BLaER1 treated with 17β-estradiol and CSF1 and Interleukin-3, amounts not matched to agents 10 nM and 100 nM (cell line): ENCODE results near the gene STPG2.
"Not testable (repeated sequence)": the region's sequence is repeated elsewhere in the genome, so short reads cannot be mapped to it uniquely, and the experiment has no call there.

Source experiments
- H3K27ac ChIP-seq, 11 experiments: shearing (Covaris generic); formaldehyde crosslinking; 2 replicates each; pipeline ENCODE4 v1.8.1; 2022
- H3K27me3 ChIP-seq, 11 experiments: shearing (Covaris generic); formaldehyde crosslinking; 2 replicates each; pipeline ENCODE4 v1.8.1; 2022
- H3K36me3 ChIP-seq, 11 experiments: shearing (Covaris generic); formaldehyde crosslinking; 2 replicates each; pipeline ENCODE4 v1.8.1; 2022
- H3K4me1 ChIP-seq, 10 experiments: shearing (Covaris generic); formaldehyde crosslinking; 2 replicates each; pipeline ENCODE4 v1.8.1; 2022
- H3K4me2 ChIP-seq, 11 experiments: shearing (Covaris generic); formaldehyde crosslinking; 2 replicates each; pipeline ENCODE4 v1.8.1; 2022
- H3K4me3 ChIP-seq, 10 experiments: shearing (Covaris generic); formaldehyde crosslinking; 2 replicates each; pipeline ENCODE4 v1.8.1; 2022
- H3K9ac ChIP-seq, 11 experiments: shearing (Covaris generic); formaldehyde crosslinking; 2 replicates each; pipeline ENCODE4 v1.8.1; 2022
- H3K9me3 ChIP-seq, 11 experiments: shearing (Covaris generic); formaldehyde crosslinking; replicated peaks in 1 of 11; 2 replicates each; pipeline ENCODE4 v1.8.1; 2022
- H4K20me1 ChIP-seq, 11 experiments: shearing (Covaris generic); formaldehyde crosslinking; 2 replicates each; pipeline ENCODE4 v1.8.1; 2022
- Cebpa-rat ChIP-seq, 11 experiments: shearing (Covaris generic); IDR thresholded peaks; 2 replicates each; pipeline ENCODE4 v1.8.1; 2022

STPG2 gene

DNA sequence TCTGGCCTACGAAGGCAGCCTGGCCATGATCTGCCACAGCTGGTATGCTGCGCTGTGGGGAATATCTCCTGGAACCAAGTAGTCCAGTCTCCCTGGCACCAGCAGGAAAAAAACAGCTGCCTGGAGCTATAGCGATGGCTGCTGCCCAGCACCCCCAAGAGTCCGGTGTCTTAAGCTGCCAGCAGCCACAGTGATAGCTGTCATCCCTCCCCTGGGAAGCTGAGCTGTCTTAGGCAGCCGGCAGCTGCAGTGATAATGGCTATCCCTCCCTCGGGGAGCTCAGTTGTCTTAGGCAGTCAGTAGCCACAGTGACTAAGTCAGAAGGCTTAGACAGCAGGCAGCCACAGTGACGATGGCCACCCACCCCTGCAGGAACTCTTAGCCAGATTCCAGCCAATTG is 205.1 kb downstream of the STPG2 start:
- no peak overlapping the region for H3K9ac ChIP-seq
- no peaks in the 10 kb centered on the region for H3K4me1 ChIP-seq
- peaks cover 8 to 25% (median 18%) of the 10 kb centered on the region in 11 experiments for H3K9me3 ChIP-seq
- H3K4me3 ChIP-seq = no peak overlapping the region
- H3K36me3 ChIP-seq = no peaks in the 10 kb centered on the region; a peak in 1 of 22 replicates
- H3K4me2 ChIP-seq = no peak overlapping the region
- H3K27ac ChIP-seq = no peak overlapping the region
- no peak for TF ChIP-seq Cebpa-rat (IDR thresholded peaks at IDR 0.05)
- H3K27me3 ChIP-seq = no peaks in the 10 kb centered on the region
- H4K20me1 ChIP-seq = no peaks in the 10 kb centered on the region

DNA sequence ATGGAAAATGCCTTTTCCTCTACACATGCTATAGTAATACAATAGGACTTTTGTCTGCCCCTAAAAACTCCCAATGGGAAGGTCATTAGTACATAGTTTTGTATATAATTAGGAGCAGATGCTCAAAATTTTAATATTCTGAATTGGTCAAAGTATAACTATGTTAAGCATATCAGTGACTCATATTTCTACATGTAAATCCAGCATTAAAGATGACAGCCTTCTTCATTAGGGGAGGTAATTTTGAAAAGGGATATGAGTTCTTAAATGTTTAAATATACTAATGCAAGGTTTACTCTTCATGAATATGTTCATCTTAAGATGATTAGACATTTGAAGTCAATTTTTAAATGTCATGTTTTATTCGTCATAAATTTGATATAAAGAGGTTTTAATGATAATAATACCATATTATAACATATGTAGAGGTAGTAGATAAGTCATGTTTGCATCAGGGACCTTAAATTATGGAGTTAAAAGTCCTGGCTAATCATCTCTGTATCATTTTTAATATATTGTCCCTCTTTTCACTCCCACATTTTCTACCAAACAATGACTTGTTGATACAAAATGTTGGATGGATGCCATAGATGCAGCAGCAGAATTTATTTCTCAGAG is 218.8 kb downstream of the STPG2 start:
- Histone ChIP-seq H3K9me3 (0 out of 22 replicates have a peak, but pooled peaks cover 0 to 4% (median 0%) of the 10 kb centered on the region in 11 experiments), H3K27me3 (no peaks in the 10 kb centered on the region), H4K20me1 (no peaks in the 10 kb centered on the region), H3K9ac (no peak overlapping the region), H3K4me3 (no peak overlapping the region), H3K27ac (no peak overlapping the region), H3K4me1 (no peaks in the 10 kb centered on the region; a peak in 1 of 20 replicates), H3K4me2 (no peak overlapping the region), H3K36me3 (no peaks in the 10 kb centered on the region)
- no peak for TF ChIP-seq Cebpa-rat (IDR thresholded peaks at IDR 0.05)

DNA sequence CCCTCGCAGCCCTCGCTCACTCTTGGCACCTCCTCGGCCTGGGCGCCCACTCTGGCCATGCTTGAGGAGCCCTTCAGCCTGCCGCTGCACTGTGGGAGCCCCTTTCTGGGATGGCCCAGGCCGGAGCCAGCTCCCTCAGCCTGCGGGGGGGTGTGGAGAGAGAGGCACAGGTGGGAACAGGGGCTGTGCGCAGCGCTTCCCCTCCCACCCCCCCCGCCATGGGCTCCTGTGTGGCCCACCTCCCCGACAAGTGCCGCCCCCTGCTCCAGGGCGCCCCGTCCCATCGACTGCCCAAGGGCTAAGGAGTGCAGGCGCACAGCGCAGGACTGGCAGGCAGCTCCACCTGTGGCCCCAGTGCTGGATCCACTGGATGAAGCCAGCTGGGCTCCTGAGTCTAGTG is 220.2 kb downstream of the STPG2 start:
- 0 out of 22 replicates have a peak, but pooled peaks cover 0 to 4% (median 0%) of the 10 kb centered on the region in 11 experiments for H3K9me3 ChIP-seq
- no peaks in the 10 kb centered on the region for H3K36me3 ChIP-seq
- no peak overlapping the region for H3K4me3 ChIP-seq
- no peak for TF ChIP-seq Cebpa-rat (IDR thresholded peaks at IDR 0.05)
- H3K27me3 ChIP-seq = no peaks in the 10 kb centered on the region
- no peak overlapping the region for H3K27ac ChIP-seq
- no peak overlapping the region for H3K9ac ChIP-seq
- no peaks in the 10 kb centered on the region for H4K20me1 ChIP-seq
- H3K4me2 ChIP-seq = no peak overlapping the region
- no peaks in the 10 kb centered on the region; a peak in 1 of 20 replicates for H3K4me1 ChIP-seq

- no peaks in the 10 kb centered on the region for H3K27me3 ChIP-seq
- no peaks in the 10 kb centered on the region for H3K9me3 ChIP-seq
- H3K4me2 ChIP-seq = no peak overlapping the region
- no peak overlapping the region for H3K4me3 ChIP-seq
- H3K36me3 ChIP-seq = no peaks in the 10 kb centered on the region
- H3K27ac ChIP-seq = no peak overlapping the region
- no peaks in the 10 kb centered on the region for H3K4me1 ChIP-seq
- TF ChIP-seq Cebpa-rat (IDR thresholded peaks at IDR 0.05) = no peak
- H4K20me1 ChIP-seq = no peaks in the 10 kb centered on the region
- no peak overlapping the region for H3K9ac ChIP-seq
Measured at GRCh38 chr4:97917115-97917514, 226.2 kb downstream of the STPG2 start.

DNA sequence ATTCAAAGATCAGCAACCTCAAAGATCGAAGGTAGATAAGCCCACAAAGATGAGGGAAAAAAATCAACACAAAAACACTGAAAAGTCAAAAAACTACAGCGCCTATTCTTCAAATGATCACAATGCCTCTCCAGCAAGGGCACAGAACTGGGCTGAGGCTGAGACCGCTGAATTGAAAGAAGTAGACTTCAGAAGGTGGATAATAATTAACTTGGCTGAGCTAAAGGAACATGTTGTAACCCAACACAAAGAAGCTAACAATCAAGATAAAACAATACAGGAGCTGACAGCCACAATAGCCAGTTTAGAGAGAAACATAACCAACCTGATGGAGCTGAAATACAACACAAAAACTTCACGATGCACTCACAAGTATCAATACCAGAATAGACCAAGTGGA is 231.1 kb downstream of the STPG2 start:
- no peak for TF ChIP-seq Cebpa-rat (IDR thresholded peaks at IDR 0.05)
- Histone ChIP-seq H3K9ac (no peak overlapping the region), H3K36me3 (no peaks in the 10 kb centered on the region), H3K9me3 (no peaks in the 10 kb centered on the region; a peak in 2 of 22 replicates), H3K4me1 (peaks cover 0 to 10% (median 7%) of the 10 kb centered on the region in 10 experiments; a peak in 11 of 20 replicates), H3K27ac (no peak overlapping the region), H4K20me1 (no peaks in the 10 kb centered on the region), H3K4me2 (no peak overlapping the region), H3K4me3 (no peak overlapping the region), H3K27me3 (no peaks in the 10 kb centered on the region)

- H3K4me3 ChIP-seq = no peak overlapping the region
Measured at GRCh38 chr4:97911236-97911906, 231.9 kb downstream of the STPG2 start.

GRCh38 chr4:97910005-97910404 is 233.3 kb downstream of the STPG2 start:
- H3K36me3 ChIP-seq = no peaks in the 10 kb centered on the region
- H3K4me1 ChIP-seq = peaks cover 0 to 10% (median 7%) of the 10 kb centered on the region in 10 experiments; a peak in 11 of 20 replicates
- H3K9me3 ChIP-seq = no peaks in the 10 kb centered on the region; a peak in 2 of 22 replicates
- H3K9ac ChIP-seq = no peak overlapping the region
- H3K27ac ChIP-seq = no peak overlapping the region
- no peak overlapping the region for H3K4me2 ChIP-seq
- no peak overlapping the region for H3K4me3 ChIP-seq
- no peaks in the 10 kb centered on the region for H4K20me1 ChIP-seq
- no peaks in the 10 kb centered on the region for H3K27me3 ChIP-seq
- no peak for TF ChIP-seq Cebpa-rat (IDR thresholded peaks at IDR 0.05)

More at GRCh38 chr4:97911236-97911906, 231.9 kb downstream of the STPG2 start:
- Histone ChIP-seq H3K4me2 (peak overlapping the region in 7 of 11 experiments; percentile 2 to 44 (median 41); a peak in 11 of 22 replicates), H4K20me1 (no peaks in the 10 kb centered on the region), H3K27me3 (no peaks in the 10 kb centered on the region), H3K9ac (no peak overlapping the region), H3K9me3 (no peaks in the 10 kb centered on the region; a peak in 2 of 22 replicates), H3K36me3 (no peaks in the 10 kb centered on the region), H3K4me1 (peaks cover 0 to 10% (median 7%) of the 10 kb centered on the region in 10 experiments; a peak in 11 of 20 replicates), H3K27ac (no peak overlapping the region)
- no peak for TF ChIP-seq Cebpa-rat (IDR thresholded peaks at IDR 0.05)

DNA sequence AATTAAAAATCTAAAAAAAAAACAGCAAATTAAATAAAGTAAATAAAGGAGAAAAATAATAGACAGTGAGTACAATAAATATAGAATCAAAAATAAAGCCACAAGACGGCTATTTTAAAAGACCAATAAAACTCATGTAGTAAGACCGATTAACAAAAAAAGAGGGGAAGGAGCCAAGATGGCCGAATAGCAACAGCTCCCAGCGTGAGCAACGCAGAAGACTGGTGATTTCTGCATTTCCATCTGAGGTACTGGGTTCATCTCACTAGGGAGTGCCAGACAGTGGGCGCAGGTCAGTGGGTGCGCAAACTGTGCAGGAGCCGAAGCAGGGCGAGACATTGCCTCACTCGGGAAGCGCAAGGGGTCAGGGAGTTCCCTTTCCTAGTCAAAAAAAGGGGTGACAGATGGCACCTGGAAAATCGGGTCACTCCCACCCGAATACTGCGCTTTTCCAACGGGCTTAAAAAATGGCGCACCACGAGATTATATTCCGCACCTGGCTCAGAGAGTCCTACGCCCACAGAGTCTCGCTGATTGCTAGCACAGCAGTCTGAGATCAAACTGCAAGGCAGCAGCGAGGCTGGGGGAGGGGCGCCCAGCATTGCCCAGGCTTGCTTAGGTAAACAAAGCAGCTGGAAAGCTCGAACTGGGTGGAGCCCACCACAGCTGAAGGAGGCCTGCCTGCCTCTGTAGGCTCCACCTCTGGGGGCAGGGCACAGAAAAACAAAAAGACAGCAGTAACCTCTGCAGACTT is 239.7 kb downstream of the STPG2 start:
- not testable (repeated sequence) for H3K4me2 ChIP-seq, H3K4me3 ChIP-seq, H3K36me3 ChIP-seq, H4K20me1 ChIP-seq, H3K4me1 ChIP-seq, H3K27ac ChIP-seq, H3K27me3 ChIP-seq, H3K9me3 ChIP-seq, H3K9ac ChIP-seq

DNA sequence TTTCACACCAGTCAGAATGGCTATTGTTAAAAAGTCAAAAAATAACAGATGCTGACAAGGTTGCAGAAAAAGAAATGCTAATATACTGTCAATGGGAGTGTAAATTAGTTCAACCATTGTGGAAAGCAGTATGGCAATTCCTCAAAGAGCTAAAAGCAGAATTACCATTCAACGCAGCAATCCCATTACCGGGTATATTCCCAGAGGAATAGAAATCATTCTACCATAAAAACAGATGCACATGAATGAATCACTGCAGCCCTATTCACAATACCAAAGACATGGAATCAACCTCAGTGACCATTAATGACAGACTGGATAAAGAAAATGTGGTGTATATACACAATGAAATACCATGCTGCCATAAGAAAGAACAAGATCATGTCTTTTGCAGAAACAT is 243.0 kb downstream of the STPG2 start:
- H3K36me3 ChIP-seq = no peaks in the 10 kb centered on the region
- H3K9ac ChIP-seq = no peak overlapping the region
- no peaks in the 10 kb centered on the region for H3K4me1 ChIP-seq
- 0 out of 22 replicates have a peak, but pooled peaks cover 0 to 7% (median 0%) of the 10 kb centered on the region in 11 experiments for H3K9me3 ChIP-seq
- H3K27me3 ChIP-seq = no peaks in the 10 kb centered on the region
- H3K4me2 ChIP-seq = no peak overlapping the region
- no peak overlapping the region for H3K27ac ChIP-seq
- TF ChIP-seq Cebpa-rat (IDR thresholded peaks at IDR 0.05) = no peak
- no peak overlapping the region for H3K4me3 ChIP-seq
- no peaks in the 10 kb centered on the region for H4K20me1 ChIP-seq
